Naive thymus-derived CD8-positive, alpha-beta T cell (primary cell): ENCODE data around the gene CXCL12. TPM values are rescaled to one million over a fixed set of nuclear protein-coding genes. Genes with fewer than 3 reads are reported as not detected.

Source experiments
- ATAC-seq, 2 donors: fragments of 150-1000 bp; cut with Tn5 transposase in 1 of 2; sonication (Bioruptor Pico), chemical (Tn5 transposase) in 1 of 2; 1 replicate in 1 of 2; 2 replicates in 1 of 2; pipeline ENCODE4 v1.10.0; 2021; ENCODE audit warnings: mild to moderate bottlenecking in 2 of 2, moderate library complexity in 2 of 2
- POLR2A ChIA-PET: fragments of 350-600 bp; sonication (Branson Sonifier 250); formaldehyde crosslinking; loops from one replicate; lab custom pipeline; 2021; ENCODE audit warnings: antibody characterized with exemption; lab: Charles Lee
- DNase-seq, 10 donors: peaks; one replicate each; pipeline versions ENCODE4 v3.0.0 to v3.0.0-alpha.2; 2020 to 2022
- H3K27ac Mint-ChIP-seq, 10 donors: one replicate each; pipeline ENCODE4 v1.8.0; 2020 to 2022; ENCODE audit warnings: mild to moderate bottlenecking in 10 of 10, mixed read lengths in 10 of 10, moderate library complexity in 4 of 10, inconsistent platforms in 1 of 10
- H3K27me3 Mint-ChIP-seq, 5 donors: one replicate each; pipeline ENCODE4 v1.8.0; 2021 to 2022; ENCODE audit warnings: mixed read lengths in 5 of 5
- H3K36me3 Mint-ChIP-seq, 3 donors: one replicate each; pipeline ENCODE4 v1.8.0; 2020 to 2022; ENCODE audit warnings: mixed read lengths in 3 of 3, mild to moderate bottlenecking in 2 of 3, inconsistent platforms in 1 of 3
- H3K4me1 Mint-ChIP-seq, 4 donors: one replicate each; pipeline ENCODE4 v1.8.0; 2021 to 2022; ENCODE audit warnings: mixed read lengths in 4 of 4
- H3K4me3 Mint-ChIP-seq, 10 donors: one replicate each; pipeline ENCODE4 v1.8.0; 2020 to 2022; ENCODE audit warnings: mild to moderate bottlenecking in 10 of 10, mixed read lengths in 10 of 10, moderate library complexity in 6 of 10, inconsistent platforms in 1 of 10
- H3K9me3 Mint-ChIP-seq, 9 donors: one replicate each; pipeline ENCODE4 v1.8.0; 2020 to 2022; ENCODE audit warnings: mixed read lengths in 9 of 9, mild to moderate bottlenecking in 3 of 9, inconsistent platforms in 1 of 9, moderate library complexity in 1 of 9
- polyA plus RNA-seq, 3 donors: library from polyadenylated mRNA; unstranded; fragments of 300-500 nt; fragmentation: Illumina TruSeq; gene quantifications; one replicate each; pipeline ENCODE4 v1.2.3, GENCODE V29; 2021
- total RNA-seq, 8 experiments: library from RNA in 2 of 8; stranded (reverse) in 2 of 8; gene quantifications; one replicate each; pipeline ENCODE4 v1.2.3 and lab custom pipeline; 2021 to 2026

The CXCL12 gene
- total and polyA plus RNA-seq, 5 experiments from 2014 or later = not detected

DNA sequence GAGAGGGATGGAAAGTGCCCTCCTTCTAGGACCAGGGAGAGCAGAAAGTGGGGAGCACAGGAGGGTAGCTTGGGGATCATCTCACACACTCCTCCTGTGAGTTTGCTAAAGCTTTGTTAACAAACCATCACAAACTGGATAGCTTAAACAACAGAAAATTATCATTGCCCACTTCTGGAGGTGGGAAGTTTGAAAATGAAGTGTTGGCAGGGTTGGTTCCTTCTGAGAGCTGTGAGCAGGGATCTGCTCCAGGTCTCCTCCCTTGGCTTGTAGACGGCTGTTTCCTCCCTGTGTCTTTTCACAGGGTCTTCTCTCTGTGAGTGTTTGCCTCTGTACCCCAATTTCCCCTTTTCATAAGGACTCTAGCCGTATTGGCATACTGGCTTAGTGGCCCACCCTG, 32.0 kb upstream of the CXCL12 start:
- peaks cover 0 to 14% (median 7%) of the 10 kb centered on the region in 9 donors for H3K9me3 Mint-ChIP-seq
- POLR2A ChIA-PET = no interaction called here
- H3K4me3 Mint-ChIP-seq = no peak overlapping the region
- H3K36me3 Mint-ChIP-seq = peaks cover 0 to 9% (median 0%) of the 10 kb centered on the region in 3 donors
- peaks cover 0 to 12% (median 6%) of the 10 kb centered on the region in 5 donors for H3K27me3 Mint-ChIP-seq
- no peak overlapping the region for H3K27ac Mint-ChIP-seq
- H3K4me1 Mint-ChIP-seq = peaks cover 0 to 26% (median 18%) of the 10 kb centered on the region in 4 donors
- no peak for DNase-seq
- ATAC-seq = no peak

DNA sequence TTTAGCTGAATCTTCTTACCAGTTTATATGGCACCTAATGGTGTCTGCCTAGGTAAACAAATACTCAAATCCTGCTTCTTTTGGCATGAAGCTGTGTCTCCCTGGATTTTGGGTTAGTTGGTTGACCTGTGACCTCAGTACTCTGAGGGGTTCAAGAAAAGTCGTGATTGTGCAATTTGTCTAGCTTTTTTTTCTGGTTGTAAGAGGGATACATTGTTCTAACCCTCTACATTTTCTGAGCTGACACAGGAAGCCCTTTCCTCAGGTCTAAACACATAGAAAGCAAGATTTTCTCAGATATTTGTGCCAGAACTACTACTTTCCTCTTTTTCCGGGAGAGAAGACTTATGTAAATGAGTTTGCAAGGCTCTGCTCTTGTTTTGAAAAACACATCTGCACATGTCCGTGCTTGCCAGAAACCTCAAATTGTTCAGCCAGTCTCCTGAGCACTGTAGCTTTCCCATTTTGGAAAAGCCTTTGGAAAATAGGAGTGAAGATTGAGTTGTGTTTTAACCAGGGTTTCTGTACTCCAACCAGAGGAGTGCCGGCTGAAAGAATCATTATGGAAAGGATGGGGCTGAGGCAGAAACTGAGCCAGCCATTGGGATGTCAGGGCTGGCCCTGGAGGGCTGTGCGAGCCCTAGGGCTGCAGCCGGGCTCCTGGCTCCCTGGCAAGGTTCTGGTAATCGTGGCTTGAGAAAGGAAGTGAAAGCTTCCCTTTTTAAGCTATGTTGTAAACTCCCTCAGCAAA, 31.3 kb upstream of the CXCL12 start:
- ATAC-seq (no peak), DNase-seq (no peak)
- POLR2A ChIA-PET = no interaction called here
- peaks cover 0 to 14% (median 0%) of the 10 kb centered on the region in 3 donors for H3K36me3 Mint-ChIP-seq
- peaks cover 0 to 19% (median 14%) of the 10 kb centered on the region in 4 donors for H3K4me1 Mint-ChIP-seq
- peaks cover 0 to 18% (median 11%) of the 10 kb centered on the region in 9 donors for H3K9me3 Mint-ChIP-seq
- peaks cover 4 to 15% (median 10%) of the 10 kb centered on the region in 5 donors for H3K27me3 Mint-ChIP-seq
- no peak overlapping the region for H3K4me3 Mint-ChIP-seq
- no peak overlapping the region for H3K27ac Mint-ChIP-seq

DNA sequence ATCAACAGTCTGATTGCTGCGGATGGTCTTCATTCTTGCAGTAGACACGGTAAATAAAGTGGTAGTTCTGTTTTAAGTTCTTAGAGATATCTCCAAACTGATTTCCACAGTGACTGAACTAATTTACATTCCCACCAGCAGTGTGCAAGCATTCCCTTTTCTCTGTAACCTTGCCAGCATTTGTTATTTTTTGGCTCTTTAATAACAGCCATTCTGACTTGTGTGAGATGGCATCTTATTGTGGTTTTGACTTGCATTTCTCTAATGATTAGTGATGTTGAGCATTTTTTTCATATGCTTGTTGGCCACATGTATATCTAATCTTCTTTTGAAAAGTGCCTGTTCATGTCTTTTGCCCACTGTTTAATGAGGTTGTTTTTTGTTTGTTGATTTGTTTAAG, 30.2 kb upstream of the CXCL12 start:
- no peak overlapping the region for H3K4me3 Mint-ChIP-seq
- no peak overlapping the region for H3K27ac Mint-ChIP-seq
- no peak for DNase-seq
- no peak for ATAC-seq
- POLR2A ChIA-PET = no interaction called here
- H3K36me3 Mint-ChIP-seq = peaks cover 0 to 16% (median 0%) of the 10 kb centered on the region in 3 donors
- H3K27me3 Mint-ChIP-seq = peaks cover 4 to 24% (median 10%) of the 10 kb centered on the region in 5 donors
- peaks cover 0 to 21% (median 11%) of the 10 kb centered on the region in 9 donors for H3K9me3 Mint-ChIP-seq
- peaks cover 0 to 12% (median 7%) of the 10 kb centered on the region in 4 donors for H3K4me1 Mint-ChIP-seq

DNA sequence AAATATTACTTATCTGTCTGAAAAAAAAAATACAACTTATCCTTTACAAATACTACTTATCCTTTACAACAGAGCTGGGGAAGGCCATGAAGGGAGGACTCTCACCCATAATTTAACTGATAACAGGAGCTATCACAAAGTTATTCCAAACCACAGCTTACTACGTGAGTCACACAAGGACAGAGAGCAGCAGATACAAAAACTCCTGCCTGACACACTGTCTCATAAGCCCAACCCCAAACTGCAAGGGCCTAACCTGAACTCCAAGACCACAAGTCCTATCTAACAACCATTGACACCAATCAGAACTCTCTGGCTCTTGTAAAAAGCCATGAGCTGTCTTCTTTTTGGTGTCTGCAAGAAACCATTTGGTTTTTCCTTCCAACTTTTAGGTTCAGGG, 28.5 kb upstream of the CXCL12 start:
- ATAC-seq (no peak), DNase-seq (no peak)
- Mint-ChIP-seq H3K27ac (no peak overlapping the region), H3K36me3 (peaks cover 0 to 16% (median 0%) of the 10 kb centered on the region in 3 donors), H3K4me1 (peaks cover 0 to 2% (median 0%) of the 10 kb centered on the region in 4 donors), H3K27me3 (peaks cover 4 to 41% (median 10%) of the 10 kb centered on the region in 5 donors), H3K4me3 (no peak overlapping the region), H3K9me3 (peaks cover 0 to 22% (median 11%) of the 10 kb centered on the region in 9 donors)
- POLR2A ChIA-PET = no interaction called here

DNA sequence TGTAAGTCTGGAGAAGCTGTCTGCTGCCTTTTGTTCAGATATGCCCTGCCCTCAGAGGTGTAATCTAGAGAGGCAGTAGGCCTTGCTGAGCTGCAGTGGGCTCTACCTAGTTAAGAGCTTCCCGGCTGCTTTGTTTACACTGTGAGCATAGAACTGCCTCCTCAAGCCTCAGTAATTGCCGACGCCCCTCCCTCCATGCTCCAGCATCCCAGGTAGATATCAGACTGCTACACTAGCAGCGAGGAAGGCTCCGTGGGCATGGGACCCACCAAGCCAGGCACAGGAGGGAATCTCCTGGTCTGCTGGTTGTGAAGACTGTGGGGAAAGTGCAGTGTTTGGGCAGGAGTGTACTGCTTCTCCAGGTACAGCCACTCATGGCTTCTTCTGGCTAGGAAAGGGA, 26.4 kb upstream of the CXCL12 start:
- Mint-ChIP-seq H3K27ac (no peak overlapping the region), H3K4me3 (no peak overlapping the region), H3K9me3 (peaks cover 0 to 18% (median 10%) of the 10 kb centered on the region in 9 donors), H3K27me3 (peaks cover 4 to 41% (median 7%) of the 10 kb centered on the region in 5 donors), H3K4me1 (no peaks in the 10 kb centered on the region), H3K36me3 (peaks cover 0 to 16% (median 0%) of the 10 kb centered on the region in 3 donors)
- POLR2A ChIA-PET = no interaction called here
- ATAC-seq = no peak
- no peak for DNase-seq

DNA sequence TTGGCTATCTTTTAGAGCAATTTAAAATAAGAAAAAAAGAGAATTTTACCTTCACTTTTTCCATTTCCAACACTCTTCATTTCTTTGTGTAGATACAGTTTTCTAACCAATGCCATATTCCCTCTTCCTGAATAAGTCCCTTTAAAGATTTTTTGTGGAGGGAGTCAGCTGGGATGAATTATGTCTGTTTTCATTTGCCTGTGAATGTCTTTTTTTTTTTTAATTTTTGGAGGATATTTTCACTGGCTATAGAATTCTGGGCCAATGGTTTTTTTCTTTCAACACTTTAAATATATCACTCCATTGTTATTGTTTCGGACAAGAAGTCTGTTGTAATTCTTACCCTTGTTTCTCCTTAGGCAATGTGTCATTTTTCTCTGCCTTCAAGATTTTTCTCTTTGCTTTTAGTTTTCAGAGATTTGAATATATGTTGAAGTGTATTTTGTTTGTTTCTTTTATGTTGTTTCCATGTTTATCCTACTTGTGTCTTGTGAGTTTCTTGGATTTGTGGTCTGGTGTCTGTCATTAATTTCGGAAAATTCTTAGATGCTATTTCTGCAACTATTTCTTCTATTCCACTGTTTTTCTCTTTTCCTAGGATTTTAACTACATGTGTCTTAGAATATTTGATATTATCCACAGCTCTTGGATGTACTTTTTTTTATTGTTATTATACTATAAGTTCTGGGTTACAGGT, 20.0 kb upstream of the CXCL12 start:
- Mint-ChIP-seq H3K27me3 (peaks cover 0 to 15% (median 6%) of the 10 kb centered on the region in 5 donors), H3K27ac (no peak overlapping the region), H3K4me3 (no peak overlapping the region), H3K9me3 (peaks cover 0 to 6% (median 0%) of the 10 kb centered on the region in 9 donors), H3K4me1 (no peaks in the 10 kb centered on the region), H3K36me3 (no peaks in the 10 kb centered on the region)
- POLR2A ChIA-PET = no interaction called here
- ATAC-seq (no peak), DNase-seq (no peak)

DNA sequence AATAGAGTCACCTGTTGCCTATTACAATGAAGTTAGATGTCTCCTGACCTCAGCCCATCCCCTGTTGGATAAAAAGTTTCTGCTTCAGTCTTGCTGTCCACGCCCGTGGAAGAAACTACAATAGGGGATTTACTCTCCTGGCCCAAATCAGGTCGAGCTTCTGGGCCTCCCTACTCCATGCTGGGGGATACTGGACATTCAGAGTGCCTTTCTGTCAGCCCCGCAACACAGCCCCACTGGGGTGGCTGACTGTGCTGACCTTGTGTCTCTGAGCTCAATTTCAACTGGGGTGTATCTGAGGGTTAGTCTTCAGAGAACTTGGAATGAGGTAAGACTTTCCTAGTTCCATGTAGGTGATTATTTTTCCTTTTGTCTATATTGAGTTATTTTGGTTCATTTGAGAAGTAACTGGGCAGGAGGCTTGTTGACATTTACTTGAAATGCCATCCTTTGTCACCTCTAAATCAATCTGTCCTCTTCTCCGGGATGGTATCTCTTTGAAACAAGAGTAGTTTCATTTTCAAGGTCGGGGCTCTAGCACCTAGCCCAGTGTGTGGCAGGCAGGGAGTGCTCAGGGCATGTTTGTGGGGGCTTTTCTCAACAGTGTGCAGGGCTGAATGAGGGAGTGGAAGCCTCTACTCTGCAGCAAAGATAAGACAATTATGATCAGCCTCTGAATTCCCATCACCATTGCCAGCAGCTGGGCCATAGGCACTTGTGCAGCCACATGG, 17.7 kb upstream of the CXCL12 start:
- Mint-ChIP-seq H3K27me3 (peaks cover 0 to 6% (median 1%) of the 10 kb centered on the region in 5 donors), H3K36me3 (no peaks in the 10 kb centered on the region), H3K9me3 (peaks cover 0 to 6% (median 0%) of the 10 kb centered on the region in 9 donors), H3K4me1 (no peaks in the 10 kb centered on the region), H3K27ac (no peak overlapping the region), H3K4me3 (no peak overlapping the region)
- POLR2A ChIA-PET = no interaction called here
- ATAC-seq (no peak), DNase-seq (no peak)

DNA sequence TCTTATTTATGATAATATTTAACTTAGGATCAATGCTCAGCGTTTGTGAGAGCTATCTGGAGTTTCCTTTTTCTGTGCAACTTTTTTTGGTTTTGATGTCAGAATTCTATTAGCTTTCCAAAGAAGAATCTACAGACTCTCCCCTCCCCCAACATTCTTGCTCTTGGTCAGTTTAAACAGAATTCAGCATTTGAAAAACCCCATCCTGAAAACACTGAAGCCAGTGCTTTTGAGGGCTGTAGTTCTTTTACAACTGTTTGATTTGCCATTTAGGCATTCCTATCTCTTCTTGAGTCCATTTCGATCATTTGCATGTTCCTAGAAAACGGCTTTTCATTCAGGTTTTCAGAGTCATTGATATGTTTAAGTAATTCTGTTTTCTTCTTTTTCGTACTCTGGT, 15.6 kb upstream of the CXCL12 start:
- DNase-seq = no peak
- no peak overlapping the region for H3K4me3 Mint-ChIP-seq
- ATAC-seq = no peak
- H3K27me3 Mint-ChIP-seq = peaks cover 7 to 14% (median 12%) of the 10 kb centered on the region in 5 donors
- POLR2A ChIA-PET = no interaction called here
- no peaks in the 10 kb centered on the region for H3K9me3 Mint-ChIP-seq
- H3K4me1 Mint-ChIP-seq = peaks cover 0 to 2% (median 0%) of the 10 kb centered on the region in 4 donors
- H3K36me3 Mint-ChIP-seq = no peaks in the 10 kb centered on the region
- no peak overlapping the region for H3K27ac Mint-ChIP-seq

DNA sequence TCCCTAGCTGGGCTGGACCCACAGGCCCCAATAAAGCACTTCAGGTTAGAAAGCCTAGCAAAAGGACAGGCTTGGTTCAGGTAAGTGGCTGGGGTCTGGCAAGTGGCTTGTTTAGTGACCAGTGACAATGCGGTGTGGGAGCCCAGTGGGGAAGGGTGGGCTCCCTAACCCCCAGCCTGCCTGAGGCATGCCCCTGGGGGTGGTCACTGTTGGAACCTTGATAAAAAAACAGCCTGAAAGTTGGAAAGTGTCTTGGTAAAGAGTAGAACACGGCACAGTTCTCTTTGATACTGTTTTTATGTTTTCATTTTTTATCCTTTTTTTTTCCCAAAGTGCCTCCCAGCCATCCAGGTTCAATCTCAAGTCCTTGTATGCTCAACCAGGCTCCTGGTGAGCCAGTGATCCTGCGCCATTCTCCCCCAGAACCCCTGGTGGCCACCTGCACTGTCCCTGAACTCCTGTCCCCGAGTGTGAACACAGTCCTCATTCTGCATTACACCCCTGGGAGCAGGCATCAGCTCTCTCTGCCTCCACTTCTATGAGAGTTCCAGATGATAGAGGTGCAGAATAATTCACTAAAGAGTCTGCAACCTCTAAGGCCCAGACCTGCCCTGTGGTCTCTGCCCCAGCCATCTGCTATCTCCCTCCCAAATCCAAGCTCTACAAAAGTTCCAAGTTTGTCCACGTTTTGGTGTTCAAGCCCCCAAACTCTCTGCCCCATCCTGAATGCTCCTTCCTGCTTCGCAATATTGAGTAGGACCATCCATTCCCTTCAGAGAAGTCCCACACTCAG, 15.0 kb upstream of the CXCL12 start:
- Mint-ChIP-seq H3K4me3 (no peak overlapping the region), H3K27me3 (peaks cover 7 to 16% (median 14%) of the 10 kb centered on the region in 5 donors), H3K9me3 (no peaks in the 10 kb centered on the region), H3K27ac (no peak overlapping the region), H3K36me3 (no peaks in the 10 kb centered on the region), H3K4me1 (peaks cover 0 to 2% (median 0%) of the 10 kb centered on the region in 4 donors)
- no peak for DNase-seq
- no peak for ATAC-seq
- POLR2A ChIA-PET = no interaction called here

DNA sequence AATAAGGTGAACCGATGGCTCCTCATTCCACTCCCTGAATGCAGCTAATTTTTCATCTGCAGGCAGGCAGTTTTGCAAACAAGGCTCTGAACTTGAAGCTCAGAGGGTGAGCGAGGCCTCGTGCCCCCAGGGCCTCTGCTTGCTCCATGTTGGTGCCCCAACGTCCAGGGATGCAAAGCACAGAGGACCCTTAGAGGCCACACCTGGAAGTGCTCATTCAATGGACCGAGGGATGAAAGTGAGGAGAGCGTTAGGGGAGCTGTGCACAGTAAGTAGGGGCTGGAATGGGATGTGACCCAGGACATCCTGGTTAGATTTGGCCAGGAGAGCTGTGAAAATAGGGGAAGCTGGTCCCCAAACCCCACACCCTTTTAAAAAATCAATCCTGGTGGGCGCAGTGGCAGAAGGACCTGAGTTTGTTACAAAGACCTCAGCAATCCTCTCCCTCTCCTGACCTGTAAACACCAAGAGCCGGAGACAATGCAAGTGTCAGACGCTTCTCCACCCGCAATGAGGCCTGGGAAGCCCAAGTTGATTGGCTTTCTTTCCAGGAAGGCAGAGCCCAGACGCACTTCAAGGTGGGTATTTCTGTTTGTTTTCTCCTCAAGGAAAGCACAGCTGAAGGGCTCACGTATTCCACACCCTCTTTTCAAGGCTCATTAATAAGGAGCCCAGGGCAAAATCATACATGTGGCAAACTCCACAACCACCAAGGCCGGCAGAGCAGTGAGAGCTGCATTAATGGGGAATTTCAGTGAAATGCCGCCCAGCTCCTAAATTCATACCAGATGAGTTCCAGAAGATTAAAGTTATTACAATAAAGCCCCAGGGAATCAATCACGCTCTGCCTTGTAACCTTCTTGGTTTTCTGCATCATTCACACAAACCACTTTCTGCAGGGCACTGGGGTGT, 14.1 kb upstream of the CXCL12 start:
- no peak for DNase-seq
- Mint-ChIP-seq H3K4me3 (no peak overlapping the region), H3K36me3 (no peaks in the 10 kb centered on the region), H3K27ac (peak overlapping the region in 1 of 10 donors; percentile 72), H3K4me1 (peaks cover 0 to 2% (median 0%) of the 10 kb centered on the region in 4 donors), H3K9me3 (no peaks in the 10 kb centered on the region), H3K27me3 (peaks cover 7 to 17% (median 15%) of the 10 kb centered on the region in 5 donors)
- POLR2A ChIA-PET = no interaction called here
- no peak for ATAC-seq

DNA sequence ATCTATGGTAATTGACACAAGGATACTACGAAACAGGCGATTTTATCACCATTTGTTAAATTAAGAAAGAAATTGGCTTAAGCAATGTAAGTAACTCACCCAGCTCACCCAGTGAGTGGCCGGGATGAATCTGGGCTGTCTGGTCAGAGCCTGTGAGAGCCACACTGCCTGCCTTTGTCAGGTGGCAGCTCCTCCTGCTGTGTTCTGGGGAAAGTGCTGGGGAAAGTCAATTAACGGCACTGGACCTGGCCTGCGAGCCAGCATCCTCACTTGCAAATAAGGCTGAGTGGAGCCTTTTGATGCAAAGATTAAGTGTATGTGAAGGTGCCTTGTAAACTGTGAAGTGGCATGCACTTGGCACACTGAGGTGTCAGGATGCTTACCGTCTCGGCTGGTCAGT, 13.4 kb upstream of the CXCL12 start:
- Mint-ChIP-seq H3K4me3 (no peak overlapping the region), H3K4me1 (peaks cover 0 to 2% (median 0%) of the 10 kb centered on the region in 4 donors), H3K36me3 (no peaks in the 10 kb centered on the region), H3K9me3 (no peaks in the 10 kb centered on the region), H3K27ac (no peak overlapping the region), H3K27me3 (peaks cover 7 to 22% (median 15%) of the 10 kb centered on the region in 5 donors)
- POLR2A ChIA-PET = no interaction called here
- ATAC-seq = no peak
- no peak for DNase-seq
